Mucosa of descending colon (tissue), 3 donors: ENCODE measurements around the gene LCN12. TPM values are rescaled to one million over a fixed set of nuclear protein-coding genes. Genes with fewer than 3 reads are reported as not detected.

Experiments
- ATAC-seq: fragments of 200-7000 bp; cut with Tn5 transposase; one replicate; pipeline ENCODE4 v1.9.1; 2020; ENCODE audit warnings: mild to moderate bottlenecking, moderate library complexity
- DNase-seq, 3 donors: peaks; one replicate each; pipeline ENCODE4 v3.0.0-alpha.2; 2020
- H3K36me3 ChIP-seq: fragments of 200-600 bp; one replicate; pipeline ENCODE4 v1.8.0; 2021; ENCODE audit warnings: low read depth, mild to moderate bottlenecking
- H3K4me1 ChIP-seq: fragments of 200-600 bp; one replicate; pipeline ENCODE4 v1.8.0; 2021; ENCODE audit warnings: low read depth, mild to moderate bottlenecking
- H3K4me3 ChIP-seq: fragments of 200-600 bp; one replicate; pipeline ENCODE4 v1.8.0; 2021; ENCODE audit warnings: mild to moderate bottlenecking
- H3K9me3 ChIP-seq: fragments of 200-600 bp; one replicate; pipeline ENCODE4 v1.8.0; 2021; ENCODE audit warnings: mild to moderate bottlenecking
- CTCF ChIP-seq: fragments of 200-600 bp; IDR thresholded peaks from one replicate; pipeline ENCODE4 v1.8.0; 2022; ENCODE audit warnings: antibody characterized with exemption, mild to moderate bottlenecking
- intact Hi-C, 2 donors: fragments of 100-400 bp; cut with DNase I in 1 of 2; cut with micrococcal nuclease in 1 of 2; formaldehyde crosslinking; loops; one replicate each; pipeline versions ENCODE4 v1.11.0 to v1.11.1; 2022; cut with DNase I, micrococcal nuclease
- total RNA-seq, 3 donors: library from RNA; stranded (reverse); fragmentation: NEBNext Ultra II Directional in 2 of 3; extraction: Animal tissue kit (Norgen Biotek cat#: 25700) in 2 of 3; gene quantifications; one replicate each; pipeline versions ENCODE4 v1.2.1 to v1.2.4, GENCODE V29; 2021 to 2023
- donor health status: DM: no; HTN: no; CAD: no; lungs with moderate emphysema.
- donor health status: DM: no; HTN: no; CAD: no.
- donor health status: DM: no; HTN: yes; CAD: no.

Gene LCN12
- total RNA-seq, 3 donors from 2014 or later, result 6.8 to 10.7 (median 7.6) TPM

GRCh38 chr9:136947955-136948510 lies 4.0 kb upstream of the LCN12 start:
- intact Hi-C loops, result no loop called here
- H3K9me3 ChIP-seq, result no peaks in the 10 kb centered on the region
- DNase-seq, result peak; percentile 73 to 78 (median 74)
- no peak for TF ChIP-seq CTCF
- H3K36me3 ChIP-seq, result no peaks in the 10 kb centered on the region
- H3K4me3 ChIP-seq, result no peak overlapping the region
- H3K4me1 ChIP-seq, result peaks cover 46% of the 10 kb centered on the region
- no peak for ATAC-seq

- peaks cover 38% of the 10 kb centered on the region for H3K4me1 ChIP-seq
- DNase-seq (peak in 2 of 3 donors; percentile 68 to 73), ATAC-seq (peak; percentile 31)
Measured at GRCh38 chr9:136949239-136949816, 2.7 kb upstream of the LCN12 start.

GRCh38 chr9:136949817-136950655 lies 2.0 kb upstream of the LCN12 start:
- ATAC-seq, result peak; percentile 90
- Histone ChIP-seq H3K4me1 (peaks cover 38% of the 10 kb centered on the region), H3K36me3 (no peaks in the 10 kb centered on the region), H3K4me3 (peak overlapping the region; percentile 18), H3K9me3 (no peaks in the 10 kb centered on the region)
- DNase-seq, result peak; percentile 99
- no peak for TF ChIP-seq CTCF
- intact Hi-C loops, result no loop called here

More at GRCh38 chr9:136949239-136949816, 2.7 kb upstream of the LCN12 start:
- H3K9me3 ChIP-seq, result no peaks in the 10 kb centered on the region
- intact Hi-C loops, result no loop called here
- TF ChIP-seq CTCF, result no peak
- no peaks in the 10 kb centered on the region for H3K36me3 ChIP-seq
- peak overlapping the region; percentile 18 for H3K4me3 ChIP-seq

- DNase-seq (peak in 1 of 3 donors; percentile 44), ATAC-seq (peak; percentile 16)
- Histone ChIP-seq H3K4me1 (peaks cover 38% of the 10 kb centered on the region), H3K9me3 (no peaks in the 10 kb centered on the region), H3K36me3 (no peaks in the 10 kb centered on the region), H3K4me3 (no peak overlapping the region)
- no peak for TF ChIP-seq CTCF
- intact Hi-C loops, result no loop called here
Measured at GRCh38 chr9:136950656-136951276, 1.3 kb upstream of the LCN12 start.

GRCh38 chr9:136952321-136952850 lies 313 bp downstream of the LCN12 start:
- H3K9me3 ChIP-seq, result no peaks in the 10 kb centered on the region
- H3K4me3 ChIP-seq, result no peak overlapping the region
- TF ChIP-seq CTCF, result no peak
- ATAC-seq (no peak), DNase-seq (peak in 1 of 3 donors; percentile 54)
- intact Hi-C loops, result no loop called here
- H3K4me1 ChIP-seq, result peaks cover 38% of the 10 kb centered on the region
- no peaks in the 10 kb centered on the region for H3K36me3 ChIP-seq
